Parathyroid adenoma (tissue), 2 donors: ENCODE measurements around the gene TRMT44.

Experiments used
- H2AFZ ChIP-seq: fragments of 300-600 bp; sonication (generic); one replicate; pipeline ENCODE4 v1.7.0; 2017; ENCODE audit warnings: antibody characterized with exemption, mild to moderate bottlenecking
- H3K27ac ChIP-seq: fragments of 300-600 bp; sonication (generic); one replicate; pipeline ENCODE4 v1.7.0; 2017
- H3K27me3 ChIP-seq: fragments of 300-600 bp; sonication (generic); one replicate; pipeline ENCODE4 v1.7.0; 2017; ENCODE audit warnings: low read length; ENCODE audit not compliant: control insufficient read depth, insufficient read depth
- H3K36me3 ChIP-seq: fragments of 300-600 bp; sonication (generic); one replicate; pipeline ENCODE4 v1.7.0; 2017; ENCODE audit warnings: low read length; ENCODE audit not compliant: control insufficient read depth, insufficient read depth
- H3K4me1 ChIP-seq: fragments of 300-600 bp; sonication (generic); one replicate; pipeline ENCODE4 v1.7.0; 2017; ENCODE audit warnings: control low read depth
- H3K4me2 ChIP-seq: fragments of 300-600 bp; sonication (generic); one replicate; pipeline ENCODE4 v1.7.0; 2017; ENCODE audit warnings: low read length
- H3K4me3 ChIP-seq: fragments of 300-600 bp; sonication (generic); one replicate; pipeline ENCODE4 v1.7.0; 2017; ENCODE audit warnings: low read depth, low read length
- H3K79me2 ChIP-seq: fragments of 300-600 bp; sonication (generic); one replicate; pipeline ENCODE4 v1.7.0; 2017; ENCODE audit warnings: control low read depth
- H3K9ac ChIP-seq: fragments of 300-600 bp; sonication (generic); one replicate; pipeline ENCODE4 v1.7.0; 2017; ENCODE audit warnings: mild to moderate bottlenecking
- H3K9me3 ChIP-seq: fragments of 300-600 bp; sonication (generic); one replicate; pipeline ENCODE4 v1.7.0; 2017; ENCODE audit warnings: low read length; ENCODE audit not compliant: control insufficient read depth
- CTCF ChIP-seq: fragments of 300-600 bp; sonication (generic); IDR thresholded peaks from one replicate; pipeline ENCODE4 v1.7.0; 2017; ENCODE audit warnings: antibody characterized with exemption, mild to moderate bottlenecking
- donor health status: primary hyperparathyroidism.

TRMT44 gene

GRCh38 chr4:8451440-8452182 is 11.0 kb downstream of the TRMT44 start:
- no peaks in the 10 kb centered on the region for H3K36me3 ChIP-seq
- H3K79me2 ChIP-seq, result no peaks in the 10 kb centered on the region
- TF ChIP-seq CTCF, result no peak
- no peak overlapping the region for H3K4me2 ChIP-seq
- no peak overlapping the region for H3K27ac ChIP-seq
- no peaks in the 10 kb centered on the region for H3K4me1 ChIP-seq
- no peaks in the 10 kb centered on the region for H3K9me3 ChIP-seq
- no peak overlapping the region for H3K9ac ChIP-seq
- no peak overlapping the region for H2AFZ ChIP-seq
- no peaks in the 10 kb centered on the region for H3K27me3 ChIP-seq
- H3K4me3 ChIP-seq, result no peak overlapping the region

- no peaks in the 10 kb centered on the region for H3K27me3 ChIP-seq
- no peak overlapping the region for H3K27ac ChIP-seq
- H3K36me3 ChIP-seq, result no peaks in the 10 kb centered on the region
- H3K4me1 ChIP-seq, result no peaks in the 10 kb centered on the region
- H3K4me2 ChIP-seq, result no peak overlapping the region
- TF ChIP-seq CTCF, result no peak
- no peaks in the 10 kb centered on the region for H3K9me3 ChIP-seq
- H2AFZ ChIP-seq, result no peak overlapping the region
- no peak overlapping the region for H3K9ac ChIP-seq
- no peaks in the 10 kb centered on the region for H3K79me2 ChIP-seq
- H3K4me3 ChIP-seq, result no peak overlapping the region
These were observed 13.4 kb downstream of the TRMT44 start for GRCh38 chr4:8453957-8454356.

- Histone ChIP-seq H3K27me3 (no peaks in the 10 kb centered on the region), H3K4me1 (no peaks in the 10 kb centered on the region), H3K9me3 (no peaks in the 10 kb centered on the region), H3K9ac (no peak overlapping the region), H3K4me3 (no peak overlapping the region), H3K27ac (no peak overlapping the region), H2AFZ (no peak overlapping the region), H3K4me2 (no peak overlapping the region), H3K36me3 (no peaks in the 10 kb centered on the region), H3K79me2 (no peaks in the 10 kb centered on the region)
- TF ChIP-seq CTCF, result no peak
These were observed 17.2 kb downstream of the TRMT44 start for GRCh38 chr4:8457646-8458252.

- Histone ChIP-seq H3K9me3 (no peaks in the 10 kb centered on the region), H3K4me3 (no peak overlapping the region), H3K4me2 (no peak overlapping the region), H3K27me3 (no peaks in the 10 kb centered on the region), H3K36me3 (no peaks in the 10 kb centered on the region), H3K4me1 (no peaks in the 10 kb centered on the region), H2AFZ (no peak overlapping the region), H3K79me2 (no peaks in the 10 kb centered on the region), H3K27ac (no peak overlapping the region), H3K9ac (no peak overlapping the region)
- no peak for TF ChIP-seq CTCF
These were observed 19.4 kb downstream of the TRMT44 start for GRCh38 chr4:8459867-8460445.
